SU-DHL-6 (cell line): ENCODE data around the gene TRPM8.

ENCODE experiments used
- H2AFZ ChIP-seq: fragments of 200-600 bp; sonication (generic); 2 replicates; pipeline ENCODE4 v1.6.1; 2014; ENCODE audit warnings: low read depth, mild to moderate bottlenecking, moderate library complexity, mixed read lengths, antibody characterized with exemption, low read length; ENCODE audit not compliant: severe bottlenecking
- H3F3A ChIP-seq: fragments of 200-600 bp; shearing (Covaris generic); 2 replicates; pipeline ENCODE4 v1.6.0; 2016; ENCODE audit warnings: antibody characterized with exemption, mild to moderate bottlenecking; ENCODE audit not compliant: insufficient read depth
- H3K27ac ChIP-seq: fragments of 200-600 bp; sonication (generic); 2 replicates; pipeline ENCODE4 v1.5.1; 2016; ENCODE audit warnings: low read depth, mild to moderate bottlenecking, low read length, moderate library complexity, mixed read lengths
- H3K27me3 ChIP-seq: fragments of 200-600 bp; sonication (generic), shearing (Covaris generic); 2 replicates; pipeline ENCODE4 v1.6.0; 2014; ENCODE audit warnings: mild to moderate bottlenecking, low read length
- H3K36me3 ChIP-seq: fragments of 200-600 bp; sonication (generic); 2 replicates; pipeline ENCODE4 v1.6.1; 2014; ENCODE audit warnings: mild to moderate bottlenecking, low read length, mixed read lengths
- H3K4me2 ChIP-seq: fragments of 300-600, 200-600 bp; shearing (Covaris generic), sonication (generic); 2 replicates; pipeline ENCODE4 v1.6.0; 2014; ENCODE audit warnings: low read length, low read depth, mild to moderate bottlenecking; ENCODE audit not compliant: poor library complexity, severe bottlenecking
- H3K4me3 ChIP-seq: fragments of 200-600 bp; sonication (generic); 2 replicates; pipeline ENCODE4 v1.5.1; 2014; ENCODE audit warnings: antibody characterized with exemption, low read length, mild to moderate bottlenecking, mixed read lengths; ENCODE audit not compliant: insufficient read depth, poor library complexity, severe bottlenecking
- H3K79me2 ChIP-seq: fragments of 200-600 bp; sonication (generic); 2 replicates; pipeline ENCODE4 v1.6.1; 2014; ENCODE audit warnings: mild to moderate bottlenecking, low read length, moderate library complexity; ENCODE audit not compliant: insufficient read depth
- H3K9ac ChIP-seq: fragments of 200-600 bp; sonication (generic); 2 replicates; pipeline ENCODE4 v1.7.0; 2014; ENCODE audit warnings: mild to moderate bottlenecking, low read length
- H3K9me2 ChIP-seq: fragments of 200-600 bp; sonication (generic); replicated peaks from 2 replicates; pipeline ENCODE4 v1.6.1; 2014; ENCODE audit warnings: low read length; ENCODE audit not compliant: insufficient read depth
- H3K9me3 ChIP-seq: fragments of 200-600 bp; sonication (generic); 2 replicates; pipeline ENCODE4 v1.6.1; 2014; ENCODE audit warnings: low read length, mixed read lengths; ENCODE audit not compliant: insufficient read depth
- H4K20me1 ChIP-seq: fragments of 200-600 bp; sonication (generic); 2 replicates; pipeline ENCODE4 v1.6.1; 2014; ENCODE audit warnings: low read depth, mild to moderate bottlenecking, antibody characterized with exemption, low read length, moderate library complexity, mixed read lengths
- CTCF ChIP-seq: fragments of 200-600 bp; sonication (generic); IDR thresholded peaks from one replicate; pipeline ENCODE4 v1.5.1; 2017; ENCODE audit warnings: antibody characterized with exemption, mild to moderate bottlenecking, low read length, moderate library complexity; ENCODE audit not compliant: insufficient read depth, poor library complexity, severe bottlenecking
- EZH2phosphoT487 ChIP-seq: fragments of 200-600 bp; sonication (generic), shearing (Covaris generic); conservative IDR thresholded peaks from 2 replicates; pipeline ENCODE4 v1.6.1; 2018; ENCODE audit warnings: mild to moderate bottlenecking, antibody characterized with exemption, low read length, moderate library complexity, mixed read lengths

Gene TRPM8

GRCh38 chr2:233952335-233952734, 35.2 kb downstream of the TRPM8 start:
- Histone ChIP-seq H3K4me2 (no peak overlapping the region), H3K4me3 (no peak overlapping the region), H3K9me2 (no peaks in the 10 kb centered on the region), H3K36me3 (no peaks in the 10 kb centered on the region), H3K27me3 (no peaks in the 10 kb centered on the region), H3K9ac (no peak overlapping the region), H3K27ac (no peak overlapping the region), H3F3A (no peaks in the 10 kb centered on the region), H3K79me2 (no peaks in the 10 kb centered on the region), H3K9me3 (no peaks in the 10 kb centered on the region), H2AFZ (no peak overlapping the region), H4K20me1 (no peaks in the 10 kb centered on the region)
- TF ChIP-seq CTCF = no peak
- TF ChIP-seq EZH2phosphoT487 = no peak

DNA sequence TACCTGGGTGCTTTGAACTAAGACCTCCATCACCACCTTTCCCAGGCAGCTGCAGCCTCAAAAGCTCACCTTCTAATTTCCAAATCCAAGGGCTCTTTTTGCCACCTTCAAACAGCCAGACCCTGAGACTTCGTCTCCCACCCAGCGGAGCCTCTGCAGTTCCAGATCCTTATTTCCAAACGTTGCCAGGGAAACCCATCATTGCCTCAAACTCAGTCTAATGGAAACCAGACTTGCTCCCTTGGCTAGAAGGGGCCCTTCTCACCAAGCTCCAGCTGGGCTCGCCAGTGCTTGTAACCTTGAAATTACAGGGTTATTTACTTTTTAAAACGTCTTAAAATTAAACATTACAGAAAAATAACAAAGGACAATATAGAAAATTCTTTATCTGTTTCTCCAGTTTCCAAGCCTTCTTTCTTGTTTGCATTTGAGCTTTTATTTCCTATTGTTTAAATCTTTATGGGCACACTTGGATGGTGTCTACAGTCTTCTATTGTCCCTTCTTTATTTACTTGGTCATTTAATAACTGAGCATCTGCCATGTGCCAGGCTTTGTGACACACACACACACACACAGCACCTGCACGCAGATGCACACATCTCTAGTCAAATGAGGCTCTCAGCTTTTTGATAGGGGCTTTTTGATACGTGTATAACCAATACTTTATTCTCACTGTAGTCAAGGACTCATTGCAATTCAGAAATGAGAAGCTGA, 36.1 kb downstream of the TRPM8 start:
- no peak for TF ChIP-seq CTCF
- TF ChIP-seq EZH2phosphoT487 = no peak
- Histone ChIP-seq H3K36me3 (no peaks in the 10 kb centered on the region), H2AFZ (no peak overlapping the region), H3K4me3 (no peak overlapping the region), H3K79me2 (no peaks in the 10 kb centered on the region), H3F3A (no peaks in the 10 kb centered on the region), H3K27me3 (no peaks in the 10 kb centered on the region), H3K4me2 (no peak overlapping the region), H3K9me2 (no peaks in the 10 kb centered on the region), H4K20me1 (no peaks in the 10 kb centered on the region), H3K9ac (no peak overlapping the region), H3K27ac (no peak overlapping the region), H3K9me3 (no peaks in the 10 kb centered on the region)

DNA sequence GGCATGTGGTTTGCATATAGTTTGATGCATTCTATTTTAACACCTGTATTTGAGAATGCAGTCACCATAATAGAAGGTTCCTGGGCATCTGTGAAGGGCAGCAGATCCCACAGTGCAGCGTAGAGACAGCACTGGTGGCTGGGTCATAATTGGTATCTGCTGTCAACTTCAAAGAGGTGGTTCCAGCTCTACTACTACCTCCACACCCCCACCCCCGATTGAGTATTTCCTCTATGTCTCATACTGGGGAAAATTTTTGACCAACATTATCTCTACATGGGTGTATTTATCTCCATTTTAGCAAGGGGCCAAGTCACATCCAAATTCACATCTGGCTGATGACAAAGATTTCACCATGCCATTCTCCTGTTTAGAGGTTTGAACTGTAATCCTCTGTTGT, 43.0 kb downstream of the TRPM8 start:
- H2AFZ ChIP-seq = no peak overlapping the region

More for the DNA sequence above, 43.0 kb downstream of the TRPM8 start:
- Histone ChIP-seq H3K4me2 (no peak overlapping the region), H3K36me3 (no peaks in the 10 kb centered on the region), H3K9me3 (no peaks in the 10 kb centered on the region), H3K27ac (no peak overlapping the region), H3K79me2 (no peaks in the 10 kb centered on the region), H3K9ac (no peak overlapping the region), H3K9me2 (no peaks in the 10 kb centered on the region), H4K20me1 (no peaks in the 10 kb centered on the region), H3K27me3 (no peaks in the 10 kb centered on the region), H3F3A (no peaks in the 10 kb centered on the region), H3K4me3 (no peak overlapping the region)
- TF ChIP-seq EZH2phosphoT487 (no peak), CTCF (no peak)
